CD4-positive, CD25-positive, alpha-beta regulatory T cell (primary cell): ENCODE data around the gene PLAGL2. TPM values are rescaled to one million over a fixed set of nuclear protein-coding genes. Genes with fewer than 3 reads are reported as not detected.

ENCODE experiments used
- ATAC-seq, 2 donors: fragments of 150-1000 bp; cut with Tn5 transposase; one replicate each; pipeline ENCODE4 v1.10.0; 2021; ENCODE audit warnings: low read depth in 2 of 2, moderate number of reproducible peaks in 2 of 2, moderate library complexity in 1 of 2
- DNase-seq, 3 donors: peaks; one replicate each; pipeline versions ENCODE4 v3.0.0 to v3.0.0-alpha.2; 2012 to 2022; ENCODE audit warnings: mixed read lengths in 1 of 3
- H3K27ac ChIP-seq: one replicate; pipeline ENCODE4 v1.7.0; 2013; ENCODE audit warnings: mild to moderate bottlenecking, low read length; ENCODE audit not compliant: insufficient read depth, poor library complexity, severe bottlenecking
- H3K27me3 ChIP-seq: one replicate; pipeline ENCODE4 v1.7.0; 2013; ENCODE audit warnings: low read length; ENCODE audit not compliant: control insufficient read depth, insufficient read depth
- H3K36me3 ChIP-seq: one replicate; pipeline ENCODE4 v1.7.0; 2013; ENCODE audit warnings: mild to moderate bottlenecking, low read length, moderate library complexity; ENCODE audit not compliant: control insufficient read depth, insufficient read depth
- H3K4me1 ChIP-seq: 2 replicates; pipeline ENCODE4 v1.7.0; 2013; ENCODE audit warnings: mild to moderate bottlenecking, low read length; ENCODE audit not compliant: insufficient read depth, control insufficient read depth, poor library complexity, severe bottlenecking
- H3K4me3 ChIP-seq: one replicate; pipeline ENCODE4 v1.7.0; 2013; ENCODE audit warnings: low read depth, mild to moderate bottlenecking, low read length, moderate library complexity
- H3K9me3 ChIP-seq, 2 experiments: 1 replicate in 1 of 2; 2 replicates in 1 of 2; pipeline ENCODE4 v1.7.0; 2013; ENCODE audit warnings: low read length in 2 of 2, mild to moderate bottlenecking in 1 of 2, moderate library complexity in 1 of 2; ENCODE audit not compliant: control insufficient read depth in 2 of 2
- H3K27ac Mint-ChIP-seq, 3 donors: one replicate each; pipeline ENCODE4 v1.8.0; 2020 to 2022; ENCODE audit warnings: mild to moderate bottlenecking in 3 of 3, mixed read lengths in 3 of 3, moderate library complexity in 2 of 3
- H3K27me3 Mint-ChIP-seq: one replicate; pipeline ENCODE4 v1.8.0; 2022; ENCODE audit warnings: mild to moderate bottlenecking, mixed read lengths
- H3K36me3 Mint-ChIP-seq: one replicate; pipeline ENCODE4 v1.8.0; 2020; ENCODE audit warnings: mixed read lengths
- H3K4me1 Mint-ChIP-seq, 4 donors: one replicate each; pipeline ENCODE4 v1.8.0; 2020 to 2022; ENCODE audit warnings: mixed read lengths in 4 of 4, mild to moderate bottlenecking in 1 of 4
- H3K4me3 Mint-ChIP-seq, 4 donors: one replicate each; pipeline ENCODE4 v1.8.0; 2020 to 2022; ENCODE audit warnings: mild to moderate bottlenecking in 4 of 4, mixed read lengths in 4 of 4, moderate library complexity in 3 of 4
- H3K9me3 Mint-ChIP-seq, 7 donors: one replicate each; pipeline ENCODE4 v1.8.0; 2020 to 2022; ENCODE audit warnings: mixed read lengths in 7 of 7, mild to moderate bottlenecking in 3 of 7, moderate library complexity in 2 of 7
- polyA plus RNA-seq, 4 donors: library from polyadenylated mRNA; unstranded; fragments of 300-500 nt; fragmentation: Illumina TruSeq; gene quantifications; one replicate each; pipeline ENCODE4 v1.2.3, GENCODE V29; 2021
- total RNA-seq: library from RNA; stranded (reverse); gene quantifications from one replicate; pipeline ENCODE4 v1.2.3, GENCODE V29; 2022

The PLAGL2 gene
- total and polyA plus RNA-seq, 5 donors from 2014 or later: 2.8 to 22.9 (median 4.4) TPM

DNA sequence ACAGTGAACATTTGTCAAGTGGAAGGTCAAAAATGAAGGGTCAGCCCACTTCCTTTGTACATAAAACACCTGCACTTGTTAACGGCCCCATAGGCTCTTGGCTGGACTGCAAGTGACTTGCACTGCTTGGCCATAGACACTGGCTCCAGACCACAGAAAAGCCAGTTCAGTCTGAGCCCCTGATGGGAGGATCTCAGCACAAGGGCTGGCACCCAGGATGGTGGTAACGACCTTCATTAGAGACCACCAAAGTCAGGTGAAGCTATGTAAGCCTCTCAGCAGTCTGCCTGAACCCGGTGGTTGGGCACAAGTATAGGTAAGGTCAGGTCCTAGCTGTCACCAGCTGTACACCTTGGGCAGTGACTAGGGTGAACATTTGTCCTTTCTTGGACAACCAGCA lies 16.1 kb downstream of the PLAGL2 start:
- Mint-ChIP-seq H3K9me3 (no peaks in the 10 kb centered on the region), H3K27ac (peak overlapping the region; percentile 7 to 91 (median 77)), H3K36me3 (peaks cover 16% of the 10 kb centered on the region), H3K27me3 (no peaks in the 10 kb centered on the region), H3K4me3 (peak overlapping the region in 3 of 4 donors; percentile 68 to 86 (median 83)), H3K4me1 (peaks cover 4 to 39% (median 17%) of the 10 kb centered on the region in 4 donors)
- peak overlapping the region; percentile 48 for H3K4me3 ChIP-seq
- ATAC-seq: no peak
- H3K36me3 ChIP-seq: peaks cover 14% of the 10 kb centered on the region
- DNase-seq: no peak
- H3K27me3 ChIP-seq: no peaks in the 10 kb centered on the region
- H3K9me3 ChIP-seq: no peaks in the 10 kb centered on the region
- peaks cover 13% of the 10 kb centered on the region for H3K4me1 ChIP-seq
- H3K27ac ChIP-seq: no peak overlapping the region

DNA sequence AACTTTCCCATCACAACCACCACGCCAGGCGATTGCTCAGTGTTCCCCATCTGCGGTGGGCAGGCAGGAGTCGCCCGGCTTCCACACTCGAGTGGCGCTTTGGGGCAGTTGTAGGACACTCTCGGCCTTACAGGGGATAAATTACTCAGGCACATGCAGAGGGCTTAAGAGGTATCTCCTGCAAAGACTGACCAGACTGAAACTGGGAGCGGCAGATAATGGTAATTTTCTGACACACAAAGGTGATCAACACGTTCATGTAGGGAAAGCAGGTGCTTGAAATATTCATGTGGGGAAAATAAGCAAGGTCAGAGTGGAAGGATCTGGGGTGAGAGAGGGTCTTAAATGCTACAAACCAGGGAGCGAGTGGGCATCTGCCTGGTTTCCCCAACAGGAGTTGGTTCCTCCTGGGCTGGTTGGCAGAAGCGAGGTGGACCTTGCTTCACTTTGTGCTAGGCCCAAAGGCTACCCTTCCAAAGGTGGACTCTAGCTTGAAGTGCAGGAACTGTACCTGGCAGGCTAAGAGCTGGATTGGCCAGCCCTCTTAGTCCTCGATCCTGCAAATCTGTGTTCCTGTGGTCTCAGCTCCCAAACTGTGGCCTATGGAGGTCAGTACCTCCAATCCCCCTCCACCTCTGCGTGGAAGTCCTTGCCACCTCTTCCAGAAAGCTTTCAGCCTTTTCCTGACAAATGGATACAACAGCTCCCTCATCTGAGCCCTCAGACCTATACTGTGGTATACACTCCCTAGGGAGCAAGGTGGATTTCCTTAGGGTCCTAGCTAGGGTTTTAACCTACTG lies 16.7 kb downstream of the PLAGL2 start:
- peaks cover 4 to 39% (median 18%) of the 10 kb centered on the region in 4 donors for H3K4me1 Mint-ChIP-seq
- peaks cover 8% of the 10 kb centered on the region for H3K36me3 ChIP-seq
- peak overlapping the region; percentile 67 for H3K27ac ChIP-seq
- H3K27me3 ChIP-seq: no peaks in the 10 kb centered on the region
- peak overlapping the region; percentile 72 to 91 (median 91) for H3K27ac Mint-ChIP-seq
- peak in 1 of 3 donors; percentile 10 for DNase-seq
- no peaks in the 10 kb centered on the region for H3K27me3 Mint-ChIP-seq
- no peaks in the 10 kb centered on the region for H3K9me3 Mint-ChIP-seq
- peak overlapping the region; percentile 68 to 88 (median 84) for H3K4me3 Mint-ChIP-seq
- H3K9me3 ChIP-seq: no peaks in the 10 kb centered on the region
- H3K36me3 Mint-ChIP-seq: peaks cover 10% of the 10 kb centered on the region
- peaks cover 13% of the 10 kb centered on the region for H3K4me1 ChIP-seq
- no peak for ATAC-seq
- H3K4me3 ChIP-seq: peak overlapping the region; percentile 48

DNA sequence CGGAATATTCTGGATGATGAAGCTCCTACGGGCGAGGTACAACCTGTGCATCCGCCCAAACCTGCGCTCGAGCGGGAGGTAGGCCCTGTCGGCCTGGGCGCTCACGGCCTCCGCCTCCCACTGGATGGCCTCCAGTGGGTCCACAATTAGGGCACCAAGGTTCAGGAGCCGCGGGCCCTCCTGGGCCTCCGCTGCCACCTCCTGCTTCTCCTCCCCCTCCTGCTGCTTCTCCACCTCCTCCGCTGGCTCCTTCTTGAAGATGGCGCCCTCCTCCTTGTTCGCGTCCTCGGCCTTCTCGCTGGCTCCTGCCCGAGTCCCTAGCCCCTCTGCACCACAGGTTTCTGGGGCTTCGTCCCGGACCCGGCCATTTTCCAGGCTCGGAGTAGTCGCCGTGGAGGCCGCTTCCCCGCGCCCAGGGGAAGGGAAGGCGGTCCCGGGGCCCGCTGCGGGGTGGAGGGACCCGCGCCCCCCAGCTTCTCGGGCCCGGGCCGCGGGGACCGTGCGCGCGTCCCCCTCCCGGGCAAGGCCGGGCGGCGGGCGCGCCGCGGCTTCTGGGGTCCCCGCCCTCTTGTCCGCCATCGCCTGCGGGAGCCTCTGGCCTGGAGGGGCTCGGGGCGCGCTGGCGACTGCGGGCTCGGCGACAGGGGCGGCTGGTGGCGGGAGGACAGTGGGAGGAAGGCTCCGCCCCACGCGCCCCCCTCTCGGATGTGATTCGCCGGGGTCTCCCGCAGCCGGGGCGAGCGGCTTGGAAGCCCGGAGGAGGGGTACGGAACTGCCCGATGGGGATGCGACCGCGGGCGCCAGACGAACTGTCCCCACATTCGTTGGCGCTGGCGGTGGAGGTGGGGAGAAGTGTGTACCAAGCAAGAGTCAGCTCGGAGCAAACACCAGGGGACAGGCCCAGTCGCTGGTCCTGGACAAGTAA lies 17.6 kb downstream of the PLAGL2 start:
- H3K36me3 Mint-ChIP-seq: peaks cover 4% of the 10 kb centered on the region
- H3K4me1 Mint-ChIP-seq: peaks cover 4 to 45% (median 19%) of the 10 kb centered on the region in 4 donors
- no peaks in the 10 kb centered on the region for H3K9me3 ChIP-seq
- DNase-seq (peak; percentile 39 to 49 (median 48)), ATAC-seq (peak; percentile 56 to 57)
- no peaks in the 10 kb centered on the region for H3K36me3 ChIP-seq
- H3K4me3 ChIP-seq: peak overlapping the region; percentile 52
- no peaks in the 10 kb centered on the region for H3K9me3 Mint-ChIP-seq
- peak overlapping the region; percentile 89 to 92 (median 90) for H3K4me3 Mint-ChIP-seq
- no peaks in the 10 kb centered on the region for H3K27me3 ChIP-seq
- H3K4me1 ChIP-seq: peaks cover 13% of the 10 kb centered on the region
- no peaks in the 10 kb centered on the region for H3K27me3 Mint-ChIP-seq
- H3K27ac ChIP-seq: peak overlapping the region; percentile 67
- H3K27ac Mint-ChIP-seq: peak overlapping the region; percentile 91 to 96 (median 91)

GRCh38 chr20:32189123-32189410 lies 18.5 kb downstream of the PLAGL2 start:
- no peak overlapping the region for H3K27ac ChIP-seq
- H3K27ac Mint-ChIP-seq: peak overlapping the region; percentile 91 to 98 (median 96)

GRCh38 chr20:32188376-32189122 lies 19.0 kb downstream of the PLAGL2 start:
- Histone ChIP-seq H3K4me3 (no peak overlapping the region), H3K9me3 (no peaks in the 10 kb centered on the region), H3K36me3 (no peaks in the 10 kb centered on the region), H3K27me3 (no peaks in the 10 kb centered on the region), H3K4me1 (peaks cover 13% of the 10 kb centered on the region), H3K27ac (no peak overlapping the region)
- no peak for ATAC-seq
- DNase-seq: no peak
- Mint-ChIP-seq H3K4me3 (peak overlapping the region; percentile 58 to 89 (median 88)), H3K27ac (peak overlapping the region; percentile 62 to 98 (median 91)), H3K36me3 (no peaks in the 10 kb centered on the region), H3K27me3 (no peaks in the 10 kb centered on the region), H3K4me1 (peaks cover 4 to 35% (median 16%) of the 10 kb centered on the region in 4 donors), H3K9me3 (no peaks in the 10 kb centered on the region)

More at GRCh38 chr20:32189123-32189410, 18.5 kb downstream of the PLAGL2 start:
- Mint-ChIP-seq H3K36me3 (no peaks in the 10 kb centered on the region), H3K9me3 (no peaks in the 10 kb centered on the region), H3K4me1 (peaks cover 4 to 40% (median 18%) of the 10 kb centered on the region in 4 donors), H3K27me3 (no peaks in the 10 kb centered on the region), H3K4me3 (peak overlapping the region; percentile 89 to 92 (median 90))
- Histone ChIP-seq H3K27me3 (no peaks in the 10 kb centered on the region), H3K4me1 (peaks cover 13% of the 10 kb centered on the region), H3K9me3 (no peaks in the 10 kb centered on the region), H3K4me3 (peak overlapping the region; percentile 52), H3K36me3 (no peaks in the 10 kb centered on the region)
- ATAC-seq (no peak), DNase-seq (no peak)

- H3K9me3 ChIP-seq: no peaks in the 10 kb centered on the region
- H3K4me3 Mint-ChIP-seq: peak overlapping the region in 2 of 4 donors; percentile 13 to 41
- no peaks in the 10 kb centered on the region for H3K36me3 ChIP-seq
- H3K27me3 Mint-ChIP-seq: no peaks in the 10 kb centered on the region
- no peaks in the 10 kb centered on the region for H3K27me3 ChIP-seq
- no peak for DNase-seq
- peaks cover 0 to 33% (median 12%) of the 10 kb centered on the region in 4 donors for H3K4me1 Mint-ChIP-seq
- no peaks in the 10 kb centered on the region for H3K9me3 Mint-ChIP-seq
- no peak overlapping the region for H3K4me3 ChIP-seq
- H3K27ac ChIP-seq: no peak overlapping the region
- no peak for ATAC-seq
- no peak overlapping the region for H3K27ac Mint-ChIP-seq
- peaks cover 13% of the 10 kb centered on the region for H3K4me1 ChIP-seq
- no peaks in the 10 kb centered on the region for H3K36me3 Mint-ChIP-seq
Measured at GRCh38 chr20:32186506-32186905, 21.0 kb downstream of the PLAGL2 start.

GRCh38 chr20:32184961-32185603 lies 22.5 kb downstream of the PLAGL2 start:
- Mint-ChIP-seq H3K27me3 (no peaks in the 10 kb centered on the region), H3K36me3 (no peaks in the 10 kb centered on the region), H3K27ac (peak overlapping the region in 1 of 3 donors; percentile 80), H3K9me3 (no peaks in the 10 kb centered on the region), H3K4me3 (peak overlapping the region in 1 of 4 donors; percentile 47), H3K4me1 (peaks cover 0 to 23% (median 8%) of the 10 kb centered on the region in 4 donors)
- Histone ChIP-seq H3K9me3 (no peaks in the 10 kb centered on the region), H3K27me3 (no peaks in the 10 kb centered on the region), H3K4me3 (no peak overlapping the region), H3K4me1 (peaks cover 13% of the 10 kb centered on the region), H3K27ac (no peak overlapping the region), H3K36me3 (no peaks in the 10 kb centered on the region)
- DNase-seq (no peak), ATAC-seq (no peak)
